ENCODE data around the gene RHOC. TPM values are rescaled to one million over a fixed set of nuclear protein-coding genes. Genes with fewer than 3 reads are reported as not detected.

The RHOC gene
- 586 and 639 TPM in 2 replicates for total RNA-seq

GRCh38 chr1:112706505-112707220 is at the start of gene RHOC:
Gene RHOC, minus strand, starts transcription at chr1:112707127. Its CDS starts 3,328 bp downstream, at chr1:112703799.

GRCh38 chr1:112715264-112716053 is 8.5 kb upstream of the RHOC start, which contains the start of gene PPM1J:
Gene PPM1J, minus strand, starts transcription at chr1:112715332. Its CDS starts 31 bp downstream, at chr1:112715301.

GRCh38 chr1:112674440-112674985 is 32.4 kb downstream of the RHOC start, which contains the start of gene MOV10:
Gene MOV10, plus strand, starts transcription at chr1:112674659. Its CDS starts 254 bp downstream, at chr1:112674913.

Other genes starting within 250 kb of the RHOC start
- gene WNT2B, start 198.2 kb downstream of the RHOC start, total RNA-seq = 0.30 and 0.78 TPM in 2 replicates
- 9.7 and 10.6 TPM in 2 replicates for gene ST7L, start 88.0 kb downstream of the RHOC start, total RNA-seq
- gene CAPZA1, start 87.3 kb downstream of the RHOC start, total RNA-seq = 230 and 261 TPM in 2 replicates
- 27.7 and 33.0 TPM in 2 replicates for gene MOV10, start 32.5 kb downstream of the RHOC start, total RNA-seq
- gene PPM1J, start 8.2 kb upstream of the RHOC start, total RNA-seq = 6.6 and 18.3 TPM in 2 replicates
- gene SLC16A1, start 249.1 kb upstream of the RHOC start, total RNA-seq = 176 and 195 TPM in 2 replicates